WTC11 (cell line): ENCODE results near the gene LRMDA. TPM values are rescaled to one million over a fixed set of nuclear protein-coding genes. Genes with fewer than 3 reads are reported as not detected.

ENCODE experiments used
- ATAC-seq: fragments of 200-7000 bp; cut with Tn5 transposase; 2 replicates; pipeline ENCODE4 v1.10.0; 2021; ENCODE audit warnings: mild to moderate bottlenecking, moderate library complexity
- CTCF ChIA-PET: fragments of 300-600 bp; sonication (Branson Sonifier 250); formaldehyde crosslinking; loops from one replicate; lab custom pipeline; 2021; ENCODE audit warnings: antibody characterized with exemption; lab: Charles Lee
- POLR2A ChIA-PET: fragments of 350-600 bp; sonication (Branson Sonifier 250); formaldehyde crosslinking; loops from one replicate; lab custom pipeline; 2021; ENCODE audit warnings: antibody characterized with exemption; lab: Charles Lee
- DNase-seq: peaks from one replicate; pipeline ENCODE4 v3.0.0; 2021; ENCODE audit warnings: low spot score
- H3K27ac Mint-ChIP-seq: 2 replicates; pipeline ENCODE4 v1.8.0; 2021; ENCODE audit warnings: mixed read lengths
- H3K27me3 Mint-ChIP-seq: 2 replicates; pipeline ENCODE4 v1.8.0; 2021; ENCODE audit warnings: low read depth, mild to moderate bottlenecking, moderate library complexity, mixed read lengths
- H3K36me3 Mint-ChIP-seq: 2 replicates; pipeline ENCODE4 v1.8.0; 2021; ENCODE audit warnings: mixed read lengths
- H3K4me1 Mint-ChIP-seq: 2 replicates; pipeline ENCODE4 v1.8.0; 2022; ENCODE audit warnings: mixed read lengths
- H3K4me3 Mint-ChIP-seq: 2 replicates; pipeline ENCODE4 v1.8.0; 2021; ENCODE audit warnings: mild to moderate bottlenecking, moderate library complexity, mixed read lengths
- H3K9me3 Mint-ChIP-seq: 2 replicates; pipeline ENCODE4 v1.8.0; 2021; ENCODE audit warnings: mixed read lengths
- ATF1 ChIP-seq: sonication (generic); formaldehyde crosslinking; IDR thresholded peaks from 2 replicates; pipeline ENCODE4 v1.8.1; 2023; ENCODE audit warnings: mild to moderate bottlenecking, moderate library complexity, missing genetic modification reagents
- ATF2 ChIP-seq: sonication (generic); formaldehyde crosslinking; IDR thresholded peaks from 2 replicates; pipeline ENCODE4 v1.8.1; 2022; ENCODE audit warnings: low read depth, missing genetic modification reagents, borderline replicate concordance
- ATF3 ChIP-seq: sonication (generic); formaldehyde crosslinking; conservative IDR thresholded peaks from 2 replicates; pipeline ENCODE4 v1.8.1; 2022; ENCODE audit warnings: mild to moderate bottlenecking, missing genetic modification reagents
- ATF6 ChIP-seq: sonication (generic); formaldehyde crosslinking; IDR thresholded peaks from 2 replicates; pipeline ENCODE4 v1.8.1; 2023; ENCODE audit warnings: mild to moderate bottlenecking, missing genetic modification reagents
- CDX4 ChIP-seq: fragments of 250-450 bp; sonication (Bioruptor Pico); IDR thresholded peaks from 2 replicates; pipeline ENCODE4 v1.9.0; 2021; ENCODE audit warnings: moderate library complexity, mild to moderate bottlenecking, inconsistent platforms, borderline replicate concordance
- E2F5 ChIP-seq: sonication (generic); formaldehyde crosslinking; IDR thresholded peaks from 2 replicates; pipeline ENCODE4 v1.8.1; 2022; ENCODE audit warnings: mild to moderate bottlenecking, moderate library complexity, missing genetic modification reagents
- EMX1 ChIP-seq: fragments of 250-450 bp; sonication (Bioruptor Pico); IDR thresholded peaks from 2 replicates; pipeline ENCODE4 v1.8.0; 2021; ENCODE audit warnings: mild to moderate bottlenecking
- FOXJ3 ChIP-seq: sonication (generic); formaldehyde crosslinking; IDR thresholded peaks from 2 replicates; pipeline ENCODE4 v1.9.0; 2021; ENCODE audit warnings: missing genetic modification reagents, mild to moderate bottlenecking, borderline replicate concordance
- FOXP1 ChIP-seq: sonication (generic); formaldehyde crosslinking; IDR thresholded peaks from 2 replicates; pipeline ENCODE4 v1.8.0; 2022; ENCODE audit warnings: missing genetic modification reagents, mild to moderate bottlenecking, moderate library complexity, borderline replicate concordance
- GABPB1 ChIP-seq: sonication (generic); formaldehyde crosslinking; IDR thresholded peaks from 2 replicates; pipeline ENCODE4 v1.8.1; 2023; ENCODE audit warnings: mild to moderate bottlenecking, missing genetic modification reagents
- GTF2I ChIP-seq: fragments of 250-450 bp; sonication (Bioruptor Pico); conservative IDR thresholded peaks from 2 replicates; pipeline ENCODE4 v1.4.0; 2021; ENCODE audit warnings: mild to moderate bottlenecking
- HMGA2 ChIP-seq: fragments of 250-450 bp; sonication (Bioruptor Pico); IDR thresholded peaks from 2 replicates; pipeline ENCODE4 v1.4.0; 2021; ENCODE audit warnings: mild to moderate bottlenecking, moderate library complexity
- NFATC4 ChIP-seq: fragments of 250-450 bp; sonication (Bioruptor Pico); IDR thresholded peaks from 2 replicates; pipeline ENCODE4 v1.9.0; 2021; ENCODE audit warnings: mild to moderate bottlenecking
- NFE2L1 ChIP-seq: sonication (generic); formaldehyde crosslinking; IDR thresholded peaks from 2 replicates; pipeline ENCODE4 v1.8.1; 2023; ENCODE audit warnings: missing genetic modification reagents
- NR2C2 ChIP-seq: sonication (generic); formaldehyde crosslinking; IDR thresholded peaks from 2 replicates; pipeline ENCODE4 v1.8.0; 2022; ENCODE audit warnings: mild to moderate bottlenecking, missing genetic modification reagents
- PREB ChIP-seq: sonication (generic); formaldehyde crosslinking; IDR thresholded peaks from 2 replicates; pipeline ENCODE4 v1.8.1; 2022; ENCODE audit warnings: mild to moderate bottlenecking, missing genetic modification reagents, moderate library complexity, borderline replicate concordance
- SMAD3 ChIP-seq: sonication (generic); formaldehyde crosslinking; IDR thresholded peaks from 2 replicates; pipeline ENCODE4 v1.8.0; 2022; ENCODE audit warnings: missing genetic modification reagents, mild to moderate bottlenecking, borderline replicate concordance
- SMAD4 ChIP-seq: sonication (generic); formaldehyde crosslinking; IDR thresholded peaks from 2 replicates; pipeline ENCODE4 v1.8.0; 2022; ENCODE audit warnings: mild to moderate bottlenecking, missing genetic modification reagents
- TCF7 ChIP-seq: sonication (generic); formaldehyde crosslinking; IDR thresholded peaks from 2 replicates; pipeline ENCODE4 v1.8.0; 2022; ENCODE audit warnings: mild to moderate bottlenecking, low read depth, missing genetic modification reagents, moderate library complexity
- TEAD4 ChIP-seq: sonication (generic); formaldehyde crosslinking; IDR thresholded peaks from 2 replicates; pipeline ENCODE4 v1.8.0; 2022; ENCODE audit warnings: mild to moderate bottlenecking, missing genetic modification reagents
- TP53 ChIP-seq: sonication (generic); formaldehyde crosslinking; IDR thresholded peaks from 2 replicates; pipeline ENCODE4 v1.8.1; 2023; ENCODE audit warnings: mild to moderate bottlenecking, missing genetic modification reagents
- ZNF138 ChIP-seq: sonication (generic); formaldehyde crosslinking; conservative IDR thresholded peaks from 2 replicates; pipeline ENCODE4 v1.8.1; 2022; ENCODE audit warnings: mild to moderate bottlenecking, moderate library complexity, missing genetic modification reagents
- ZNF232 ChIP-seq: sonication (generic); formaldehyde crosslinking; IDR thresholded peaks from 2 replicates; pipeline ENCODE4 v1.8.0; 2022; ENCODE audit warnings: mild to moderate bottlenecking, missing genetic modification reagents
- ZNF416 ChIP-seq: fragments of 250-450 bp; sonication (Bioruptor Pico); IDR thresholded peaks from 2 replicates; pipeline ENCODE4 v1.9.0; 2021; ENCODE audit warnings: mild to moderate bottlenecking, inconsistent platforms
- ZNF671 ChIP-seq: fragments of 250-450 bp; sonication (Bioruptor Pico); IDR thresholded peaks from 2 replicates; pipeline ENCODE4 v1.8.0; 2021; ENCODE audit warnings: mild to moderate bottlenecking
- total RNA-seq: library from RNA; stranded (reverse); gene quantifications from 3 replicates; pipeline ENCODE4 v1.2.3, GENCODE V29; 2021

Gene LRMDA
- total RNA-seq, 1 experiment from 2014 or later = 0.92 TPM

GRCh38 chr10:76358743-76359395 is 927.4 kb downstream of the LRMDA start:
- ChIA-PET POLR2A (no interaction called here), CTCF (no interaction called here)
- peaks cover 33% of the 10 kb centered on the region for H3K4me1 Mint-ChIP-seq
- H3K27me3 Mint-ChIP-seq = peaks cover 4% of the 10 kb centered on the region; the same call in 1 of the 2 replicates
- DNase-seq = no peak
- H3K9me3 Mint-ChIP-seq = peaks cover 5% of the 10 kb centered on the region; the same call in 1 of the 2 replicates
- ATAC-seq = no peak
- H3K4me3 Mint-ChIP-seq = no peak overlapping the region
- H3K36me3 Mint-ChIP-seq = no peaks in the 10 kb centered on the region
- H3K27ac Mint-ChIP-seq = no peak overlapping the region
- TF ChIP-seq NR2C2 (CRISPR knock-in tag) = no peak
- TF ChIP-seq ZNF232 (CRISPR knock-in tag) = no peak
- no peak for TF ChIP-seq SMAD3
- no peak for TF ChIP-seq NFE2L1
- no peak for TF ChIP-seq TCF7 (CRISPR knock-in tag)
- TF ChIP-seq CDX4 (CRISPR knock-in tag) = no peak
- no peak for TF ChIP-seq FOXP1 (CRISPR knock-in tag)
- TF ChIP-seq E2F5 (CRISPR knock-in tag) = no peak
- TF ChIP-seq SMAD4 (CRISPR knock-in tag) = no peak
- no peak for TF ChIP-seq ZNF416 (CRISPR knock-in tag)
- no peak for TF ChIP-seq NFATC4 (CRISPR knock-in tag)

- Mint-ChIP-seq H3K36me3 (no peaks in the 10 kb centered on the region), H3K9me3 (peaks cover 14% of the 10 kb centered on the region), H3K27ac (no peak overlapping the region), H3K4me1 (no peaks in the 10 kb centered on the region), H3K27me3 (no peaks in the 10 kb centered on the region), H3K4me3 (no peak overlapping the region)
- DNase-seq (no peak), ATAC-seq (no peak)
- POLR2A ChIA-PET = no interaction called here
- CTCF ChIA-PET = no interaction called here
- TF ChIP-seq ZNF671 (no peak), CDX4 (CRISPR knock-in tag) (no peak), ZNF138 (CRISPR knock-in tag) (no peak), ATF1 (CRISPR knock-in tag) (no peak), EMX1 (CRISPR knock-in tag) (no peak), TP53 (CRISPR knock-in tag) (no peak), ATF2 (CRISPR knock-in tag) (no peak), FOXJ3 (no peak), ATF3 (no peak), GTF2I (no peak), PREB (no peak), ATF6 (CRISPR knock-in tag) (no peak), GABPB1 (CRISPR knock-in tag) (no peak), NFE2L1 (no peak), TEAD4 (no peak), HMGA2 (CRISPR knock-in tag) (no peak)
Measured at GRCh38 chr10:76375761-76376160, 944.3 kb downstream of the LRMDA start.
